Muscle of back (tissue), 11 donors: ENCODE data around the gene ENTPD1. TPM values are rescaled to one million over a fixed set of nuclear protein-coding genes. Genes with fewer than 3 reads are reported as not detected.

Experiments used
- DNase-seq, 3 donors: peaks; one replicate each; pipeline versions ENCODE4 v3.0.0 to v3.0.0-alpha.2; 2013
- polyA plus RNA-seq, 10 donors: library from polyadenylated mRNA; unstranded; fragments of 120-200 nt; gene quantifications; one replicate each; pipeline ENCODE4 v1.2.1, GENCODE V29; 2013; ENCODE audit not compliant: insufficient read length in 10 of 10

The ENTPD1 gene
- polyA plus RNA-seq, 10 donors, result 11.8 to 16.8 (median 14.0) TPM

DNA sequence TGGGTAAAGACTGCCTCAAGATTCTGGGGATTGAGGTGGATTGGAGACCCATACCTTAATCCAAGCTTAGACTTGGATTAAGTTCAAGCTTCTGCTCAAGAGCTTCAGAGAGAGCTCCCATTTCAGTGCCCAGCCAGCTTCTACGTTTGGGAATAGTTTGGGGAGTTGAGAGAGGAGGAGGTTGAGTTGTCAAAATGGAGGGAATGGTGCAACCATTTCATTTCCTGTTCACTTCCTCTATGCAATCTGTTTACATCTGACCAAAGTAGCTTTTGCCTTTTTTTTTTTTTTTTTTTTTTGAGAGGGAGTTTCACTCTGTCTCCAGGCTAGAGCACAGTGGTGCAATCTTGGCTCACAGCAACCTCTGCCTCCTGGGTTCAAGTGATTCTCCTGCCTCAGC lies 65.8 kb downstream of the ENTPD1 start:
- DNase-seq, result no peak

DNA sequence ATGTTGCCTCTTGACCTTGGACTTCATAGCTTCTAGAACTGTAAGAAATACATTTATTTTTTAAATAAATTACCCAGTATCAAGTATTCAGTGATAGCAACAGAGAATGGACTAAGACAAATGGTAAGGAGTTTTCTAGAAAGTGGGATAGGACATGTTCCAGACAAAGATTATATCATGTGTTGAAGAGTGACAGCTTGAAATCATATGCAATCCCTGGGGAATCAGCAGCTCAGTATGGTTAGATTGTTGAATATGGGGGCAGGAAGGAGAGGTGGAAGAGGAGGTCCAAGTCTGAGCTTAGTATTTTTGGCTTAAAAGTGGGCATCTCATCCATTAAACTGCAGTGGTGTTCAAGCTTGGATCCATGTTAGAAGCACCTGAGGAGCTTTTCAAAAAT lies 74.1 kb downstream of the ENTPD1 start:
- DNase-seq, result no peak

DNA sequence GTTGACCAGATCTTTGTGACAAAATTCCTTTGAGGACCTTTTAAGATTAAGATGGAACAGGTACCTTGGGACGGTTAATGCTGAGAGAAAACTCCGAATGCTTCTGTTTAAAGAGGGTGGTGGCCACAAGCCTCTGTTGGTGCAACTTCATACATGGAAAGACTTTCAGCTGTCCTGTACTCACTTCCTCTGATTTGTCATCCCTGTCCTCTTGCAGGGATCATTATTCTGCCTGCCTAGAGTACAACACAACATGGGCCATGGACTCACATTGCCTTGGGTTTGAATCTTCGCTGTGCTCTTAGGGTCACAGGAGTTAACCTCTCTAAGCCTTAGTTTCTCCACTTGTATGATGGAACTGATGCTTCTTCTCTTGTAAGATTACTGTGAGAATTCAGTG lies 75.1 kb downstream of the ENTPD1 start:
- no peak for DNase-seq

DNA sequence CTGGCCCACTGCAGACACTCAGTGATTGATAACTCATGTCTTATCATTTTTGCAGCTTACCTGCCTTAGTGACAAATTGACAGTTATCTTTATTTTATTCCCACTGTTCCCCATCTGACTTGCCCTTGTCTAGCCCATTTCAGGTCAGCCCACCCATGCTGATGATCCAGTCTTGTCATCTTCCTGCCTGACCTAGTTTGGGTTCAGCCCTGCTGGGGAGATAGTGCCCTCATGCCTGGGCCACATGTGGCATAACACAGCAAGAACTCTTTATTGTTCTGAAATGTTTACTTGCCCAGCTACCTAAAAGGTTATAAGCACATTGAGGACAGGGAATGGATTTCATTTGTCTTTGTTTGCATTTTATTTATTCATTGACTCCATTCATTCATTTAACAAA lies 75.6 kb downstream of the ENTPD1 start:
- DNase-seq, result no peak

DNA sequence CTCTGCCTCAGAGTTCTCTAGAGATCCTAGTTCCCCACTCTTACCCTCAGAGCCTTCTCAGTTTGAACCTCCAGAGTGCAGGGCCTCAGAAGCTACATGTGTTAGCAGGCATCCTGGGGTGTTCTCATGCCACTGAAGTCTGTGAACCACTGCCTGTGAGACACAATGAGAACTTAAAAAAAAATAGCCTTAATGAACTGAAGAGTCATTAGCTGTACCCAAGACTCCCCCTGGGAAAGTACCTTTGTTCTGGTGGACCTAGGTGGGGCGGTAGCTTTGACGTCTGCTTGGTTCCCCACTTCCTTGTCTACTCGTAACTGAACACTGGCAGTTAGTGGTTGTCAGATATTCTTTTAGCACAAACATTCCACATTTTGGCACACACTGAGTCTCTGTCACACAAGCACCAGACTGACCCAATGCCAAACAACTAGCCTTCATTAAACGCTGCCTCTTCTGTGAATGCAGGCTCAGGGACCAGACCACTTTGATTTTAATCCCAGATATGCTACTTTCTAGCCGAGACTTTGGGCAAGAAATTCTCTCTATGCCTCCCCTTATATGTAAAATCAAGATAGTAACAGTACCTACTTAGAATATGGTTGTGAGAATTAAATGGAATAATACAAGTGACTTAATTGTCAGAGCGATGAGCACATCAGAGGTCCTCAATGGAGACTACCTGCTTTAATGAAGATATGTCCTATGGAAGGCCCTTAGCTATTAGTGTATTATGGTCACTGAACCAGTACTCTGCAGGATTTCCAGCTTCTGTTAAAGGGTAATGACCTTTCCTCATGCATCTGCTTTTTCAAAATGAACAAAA lies 76.5 kb downstream of the ENTPD1 start:
- DNase-seq, result no peak

DNA sequence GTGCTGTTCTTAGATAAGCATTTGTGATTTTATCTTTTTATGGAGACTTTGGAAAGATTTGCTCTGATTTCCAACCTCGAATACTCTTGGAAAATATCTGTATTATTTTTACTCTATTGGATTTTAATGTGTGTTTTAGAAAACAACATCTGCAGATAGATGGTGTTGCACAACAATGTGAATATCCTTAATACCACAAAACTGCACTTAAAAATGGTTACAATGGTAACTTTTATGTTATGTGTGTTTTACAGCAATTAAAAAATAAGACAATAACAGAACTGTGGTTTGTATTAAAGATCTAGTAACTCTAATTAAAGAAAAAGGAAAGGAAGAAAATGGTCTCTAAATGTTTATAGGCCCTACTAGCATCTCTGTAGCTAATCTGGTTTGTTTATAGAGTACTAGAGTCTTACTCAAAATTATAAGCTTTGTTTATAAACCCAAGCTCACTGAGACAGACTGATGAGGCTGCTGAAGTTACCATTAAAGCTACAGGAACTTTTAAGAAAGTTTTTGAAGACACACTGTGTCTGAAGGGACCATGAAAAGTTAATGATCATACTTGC lies 77.2 kb downstream of the ENTPD1 start:
- DNase-seq, result no peak

DNA sequence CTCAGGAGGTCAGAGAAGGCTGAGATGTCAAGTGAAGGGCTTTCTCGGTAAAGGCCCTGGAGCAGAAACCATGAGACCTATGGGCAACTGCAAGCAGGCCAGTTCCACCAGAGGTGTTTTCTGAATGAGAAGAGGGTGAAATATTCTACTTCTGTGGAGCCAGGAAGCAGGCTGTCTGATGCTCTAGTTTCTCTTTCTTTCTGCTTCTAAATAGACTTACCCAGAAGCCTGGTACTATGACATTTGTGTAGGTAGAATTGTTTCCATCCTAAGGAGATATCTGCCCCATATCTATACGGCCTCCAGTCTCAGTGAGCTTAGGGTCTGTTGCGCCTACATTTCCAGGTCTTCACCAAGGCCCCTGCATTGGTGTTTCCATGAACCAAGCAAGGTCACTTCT lies 78.4 kb downstream of the ENTPD1 start:
- DNase-seq, result no peak

DNA sequence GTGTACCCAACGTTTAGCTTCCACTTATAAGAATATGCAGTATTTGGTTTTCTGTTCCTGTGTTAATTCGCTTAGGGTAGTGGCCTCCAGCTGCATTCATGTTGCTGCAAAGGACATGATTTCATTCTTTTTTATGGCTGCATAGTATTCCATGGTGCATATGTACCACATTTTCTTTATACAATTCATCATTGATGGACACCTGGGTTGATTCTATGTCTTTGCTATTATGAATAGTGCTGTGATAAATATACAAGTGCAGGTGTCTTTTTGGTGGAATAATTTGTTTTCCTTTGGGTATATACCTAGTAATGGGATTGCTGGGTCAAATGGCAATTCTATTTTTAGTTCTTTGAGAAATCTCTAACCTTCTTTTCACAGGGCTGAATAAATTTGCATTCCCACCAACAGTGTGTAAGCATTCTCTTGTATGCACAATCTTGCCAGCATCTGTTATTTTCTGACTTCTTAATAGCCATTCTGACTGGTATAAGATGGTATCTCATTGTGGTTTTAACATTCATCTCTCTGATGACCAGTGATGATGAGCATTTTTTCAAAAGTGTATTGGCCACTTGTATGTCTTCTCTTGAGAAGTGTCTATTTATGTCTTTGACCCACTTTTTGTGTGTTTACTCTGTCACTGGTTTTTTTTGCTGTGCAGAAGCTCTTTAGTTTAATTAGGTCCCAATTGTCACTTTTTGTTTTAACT lies 79.3 kb downstream of the ENTPD1 start:
- no peak for DNase-seq

DNA sequence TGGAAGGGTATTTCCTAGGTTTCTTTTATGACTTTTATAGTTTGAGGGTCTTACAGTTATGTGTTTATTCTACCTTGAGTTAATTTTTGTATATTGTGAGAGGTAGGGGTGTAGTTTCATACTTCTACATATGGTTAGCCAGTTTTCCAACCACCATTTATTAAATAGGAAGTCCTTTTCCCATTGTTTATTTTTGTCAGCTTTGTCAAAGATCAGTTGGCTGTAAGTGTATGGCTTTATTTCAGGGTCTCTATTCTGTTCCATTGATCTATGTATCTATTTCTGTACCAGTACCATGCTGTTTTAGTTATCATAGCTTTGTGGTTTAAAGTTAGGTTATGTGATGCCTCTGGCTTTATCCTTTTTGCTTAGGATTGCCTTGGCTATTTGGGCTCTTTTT lies 79.9 kb downstream of the ENTPD1 start:
- no peak for DNase-seq

DNA sequence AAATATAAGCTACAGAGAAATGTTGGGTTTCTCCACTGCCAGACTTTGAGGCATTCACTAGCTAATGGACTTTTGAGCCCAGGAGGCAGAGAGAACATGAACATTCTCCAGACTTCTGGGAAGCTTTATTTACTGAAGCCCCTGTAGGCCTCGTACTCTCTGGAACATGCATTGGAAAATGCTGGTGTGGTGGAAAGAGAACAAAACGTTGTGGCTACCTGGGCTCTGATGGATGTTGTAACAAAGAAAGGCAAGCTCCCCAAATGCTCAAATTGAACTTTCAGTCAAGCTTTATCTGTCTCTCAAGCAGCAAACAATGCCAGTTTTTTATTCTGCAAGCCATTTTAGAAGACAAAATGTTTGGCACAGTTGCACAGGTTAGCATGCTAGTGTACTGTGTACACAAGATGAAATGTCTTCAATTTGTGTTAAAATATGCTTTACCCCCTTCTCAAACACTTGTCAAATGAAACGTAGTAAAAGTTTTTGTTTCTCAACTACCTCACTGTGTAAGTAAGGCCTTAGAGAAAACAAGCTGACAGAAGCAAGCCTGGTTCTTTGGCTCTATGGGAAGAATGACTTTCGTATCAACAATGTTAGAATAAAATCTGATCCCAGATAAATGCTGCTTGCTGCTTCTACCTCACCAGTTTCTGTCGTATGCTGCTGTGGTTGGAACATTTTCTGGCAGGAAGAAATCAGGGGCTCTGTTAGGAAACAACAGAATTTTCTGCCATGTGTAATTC lies 80.8 kb downstream of the ENTPD1 start:
- no peak for DNase-seq

DNA sequence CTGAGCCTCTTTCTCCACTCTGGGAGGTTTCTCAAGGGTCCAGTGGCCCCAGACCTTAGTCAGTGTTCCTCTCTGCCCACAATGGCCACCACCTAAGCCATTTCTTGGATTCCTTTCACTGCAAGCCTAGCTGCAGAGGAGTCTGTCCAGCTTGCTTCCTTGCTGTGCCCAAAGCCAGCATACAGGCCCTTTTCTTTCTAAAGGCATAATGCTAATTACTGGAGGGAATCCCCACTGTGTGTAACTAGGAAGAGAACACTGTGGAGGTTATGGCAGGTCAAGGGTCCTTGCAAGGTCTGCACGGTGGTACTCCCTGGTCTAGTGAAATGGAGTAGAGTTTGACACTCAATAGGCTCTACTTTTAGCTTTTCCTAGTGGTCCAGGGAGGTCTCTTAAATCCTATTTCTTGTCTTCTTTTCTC lies 81.4 kb downstream of the ENTPD1 start:
- DNase-seq, result no peak

DNA sequence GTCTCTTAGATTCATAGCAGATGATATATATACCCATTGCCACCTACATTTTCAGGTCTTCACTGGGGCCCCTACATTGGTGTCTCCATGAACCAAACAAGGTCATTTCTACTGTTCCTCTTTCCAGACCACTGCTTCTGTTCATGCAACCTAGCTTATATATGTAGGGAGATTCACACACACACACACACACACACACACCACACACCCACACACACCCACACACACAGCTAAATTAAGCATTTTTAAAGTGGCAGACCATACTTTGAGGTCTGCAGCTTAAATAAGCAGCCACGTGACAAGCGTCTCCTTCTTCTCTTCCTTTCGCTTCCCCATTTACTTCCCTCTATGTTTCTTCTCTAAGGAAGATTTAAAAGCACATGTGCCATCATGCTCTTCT lies 81.8 kb downstream of the ENTPD1 start:
- DNase-seq, result no peak

DNA sequence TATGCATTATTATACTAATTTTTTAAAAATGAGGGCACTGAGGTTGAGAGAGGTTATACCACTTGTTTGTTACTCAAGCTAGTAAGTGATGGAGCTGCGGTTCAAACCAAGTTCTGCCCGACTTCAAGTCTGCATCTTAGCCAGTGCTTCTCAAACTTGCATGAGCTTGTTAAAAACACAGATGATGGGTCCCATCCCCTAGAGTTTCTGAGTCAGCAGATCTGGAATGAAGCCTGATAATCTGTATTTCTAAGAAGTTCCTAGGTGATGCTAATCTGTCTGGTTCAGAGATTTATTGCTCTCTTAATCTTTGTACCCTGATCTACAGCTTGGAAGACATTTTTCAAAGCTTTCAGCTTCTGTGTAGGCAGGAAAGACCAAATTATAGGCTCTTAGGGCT lies 84.2 kb downstream of the ENTPD1 start:
- no peak for DNase-seq

DNA sequence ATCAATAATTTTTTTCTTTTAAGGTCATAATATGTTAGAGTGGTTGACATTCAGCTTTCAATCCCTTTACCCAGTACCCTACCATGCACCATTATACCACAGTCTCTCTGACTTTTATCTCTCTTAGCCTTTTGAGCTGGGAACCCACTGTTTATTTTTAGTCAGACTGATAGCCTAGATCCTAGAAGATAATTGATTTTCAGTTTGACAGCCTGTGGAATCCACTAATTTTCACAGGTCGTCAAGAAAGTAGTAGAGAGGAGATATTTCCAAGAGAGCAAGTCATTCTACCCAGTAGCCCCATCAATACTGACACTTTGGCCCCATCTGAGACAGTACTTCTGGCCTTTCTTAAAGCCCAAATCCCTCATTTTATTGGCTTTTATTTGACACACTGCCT lies 84.7 kb downstream of the ENTPD1 start:
- no peak for DNase-seq

DNA sequence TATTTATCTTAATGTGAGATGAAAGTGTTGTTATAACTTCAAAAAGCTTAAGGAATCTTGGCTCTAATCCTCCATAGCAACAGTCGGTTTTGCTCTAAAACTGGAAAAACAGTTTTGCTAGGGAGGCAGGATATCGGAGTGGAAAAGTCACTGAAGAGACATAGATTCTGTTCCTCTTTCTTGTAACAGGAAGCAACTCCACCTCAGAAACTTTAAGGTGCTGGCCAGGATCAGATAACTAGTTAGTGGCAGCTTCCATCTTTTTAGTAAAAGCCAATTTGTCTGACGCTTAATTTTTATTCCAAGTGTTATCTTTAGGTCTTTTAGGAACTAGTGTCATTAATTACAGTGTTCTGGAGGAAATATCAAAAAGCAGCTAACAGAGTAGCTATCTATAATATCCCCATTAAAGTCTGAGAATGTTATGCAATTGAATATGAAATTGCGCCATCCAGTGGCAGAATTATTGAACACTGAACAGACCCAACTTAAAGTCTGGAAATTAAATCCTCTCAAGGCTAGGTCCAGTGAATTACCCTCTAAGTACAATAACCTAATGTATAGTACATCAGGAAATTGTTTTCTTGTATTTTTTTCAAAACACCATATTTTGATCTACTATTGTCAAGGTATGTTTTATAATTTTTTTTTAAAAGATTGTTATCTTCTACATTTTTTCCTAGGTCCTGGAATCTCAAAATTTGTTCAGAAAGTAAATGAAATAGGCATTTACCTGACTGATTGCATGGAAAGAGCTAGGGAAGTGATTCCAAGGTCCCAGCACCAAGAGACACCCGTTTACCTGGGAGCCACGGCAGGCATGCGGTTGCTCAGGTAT lies 85.9 kb downstream of the ENTPD1 start:
- DNase-seq, result peak; percentile 22 to 71 (median 53)

DNA sequence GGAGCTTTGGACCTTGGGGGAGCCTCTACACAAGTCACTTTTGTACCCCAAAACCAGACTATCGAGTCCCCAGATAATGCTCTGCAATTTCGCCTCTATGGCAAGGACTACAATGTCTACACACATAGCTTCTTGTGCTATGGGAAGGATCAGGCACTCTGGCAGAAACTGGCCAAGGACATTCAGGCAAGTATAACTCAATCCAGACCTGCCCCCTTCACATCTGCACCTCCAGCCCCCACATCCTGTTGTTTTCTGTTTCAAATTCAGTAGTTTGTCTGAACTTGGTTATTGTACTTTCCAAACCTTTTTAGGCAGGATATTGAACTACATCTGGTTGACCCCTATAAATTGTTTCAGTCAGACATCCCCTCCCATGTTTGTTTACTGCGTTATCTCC lies 89.4 kb downstream of the ENTPD1 start:
- DNase-seq, result no peak

DNA sequence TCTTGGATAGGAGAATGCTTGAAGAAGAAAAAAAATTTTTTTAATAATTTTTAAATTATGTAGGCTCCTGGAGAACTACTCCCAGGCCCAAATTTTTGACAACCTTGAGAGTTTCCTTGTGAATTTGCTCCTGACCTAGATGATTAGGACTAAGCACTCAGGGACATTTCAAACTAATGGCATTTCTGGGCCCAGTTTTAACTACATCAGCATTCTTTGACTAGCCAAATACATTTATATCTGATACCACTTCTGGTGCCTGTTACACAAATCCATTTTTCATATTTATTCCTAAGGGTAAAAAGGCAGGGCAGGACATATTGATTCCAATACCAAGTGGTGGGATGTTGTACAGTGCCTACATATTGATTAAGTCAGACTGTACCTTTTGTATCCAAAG lies 91.0 kb downstream of the ENTPD1 start:
- DNase-seq, result no peak

DNA sequence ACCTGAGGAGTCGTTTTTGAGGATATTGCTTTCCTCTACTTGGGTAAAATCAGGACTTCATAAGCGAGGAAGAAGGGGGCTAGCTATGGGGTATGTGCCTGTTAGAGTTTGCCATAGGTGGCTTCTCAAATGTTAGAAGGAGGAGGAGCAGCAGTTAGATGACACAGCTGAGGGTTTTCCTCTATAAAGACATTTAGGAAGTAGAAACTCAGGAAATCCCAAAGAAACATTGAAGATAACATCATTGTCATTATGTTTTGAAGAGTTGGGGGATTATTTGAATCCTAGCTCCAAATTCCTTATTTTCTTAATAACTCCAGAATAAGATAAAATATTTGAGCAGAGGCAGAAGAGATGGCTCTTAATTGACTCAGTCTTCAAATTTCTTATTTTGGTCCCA lies 92.9 kb downstream of the ENTPD1 start:
- DNase-seq, result no peak

DNA sequence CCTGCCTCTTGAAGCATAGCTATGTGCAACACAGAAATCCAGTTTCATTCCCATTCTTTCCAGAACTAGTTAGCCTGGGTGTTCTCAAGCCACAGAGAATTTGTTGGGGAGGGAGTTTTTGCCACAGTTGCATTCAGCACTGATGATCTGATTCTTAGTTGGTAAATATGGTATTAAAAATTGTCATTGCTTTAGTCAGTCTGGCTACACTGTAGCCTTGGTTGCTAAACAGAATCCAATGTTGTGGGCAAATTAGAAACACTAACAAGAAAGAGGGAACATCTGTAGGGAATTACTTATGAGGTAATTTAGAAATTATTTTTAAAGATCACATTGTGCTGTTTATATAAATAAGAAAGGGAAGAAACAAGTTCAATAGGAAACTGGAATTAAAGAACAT lies 94.8 kb downstream of the ENTPD1 start:
- DNase-seq, result no peak

DNA sequence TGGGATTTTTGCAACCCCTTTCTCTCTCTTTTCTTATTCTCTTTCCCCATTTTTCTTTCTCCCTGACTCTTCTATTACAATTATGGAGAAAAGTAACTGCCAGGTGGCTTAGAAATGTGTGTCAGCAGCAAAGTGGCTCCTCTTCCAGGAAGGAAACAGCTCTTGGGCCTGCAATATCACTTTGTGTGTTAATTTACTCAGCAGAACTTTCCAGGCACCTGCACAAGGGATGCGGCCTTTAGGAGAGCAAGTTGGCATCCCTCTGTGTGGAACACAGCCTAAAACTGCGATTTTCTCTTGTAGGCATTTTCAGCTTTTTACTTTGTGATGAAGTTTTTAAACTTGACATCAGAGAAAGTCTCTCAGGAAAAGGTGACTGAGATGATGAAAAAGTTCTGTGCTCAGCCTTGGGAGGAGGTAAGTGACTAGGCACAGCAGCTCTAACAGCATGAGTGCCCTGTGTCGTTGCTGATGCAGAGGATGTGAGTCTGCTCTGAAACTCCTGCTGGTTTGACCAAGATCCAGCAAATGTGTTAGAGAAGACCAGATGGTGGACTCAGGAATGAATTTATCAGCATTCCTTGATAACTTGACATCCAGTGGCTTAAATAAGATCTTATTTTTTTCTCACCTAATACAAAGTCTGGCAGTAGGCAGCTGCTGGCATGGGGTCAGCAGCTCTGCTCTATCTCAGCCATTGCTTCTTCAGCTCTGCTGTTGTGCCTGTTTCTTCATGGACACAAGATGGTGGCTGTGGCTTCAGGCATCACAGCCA lies 104.4 kb downstream of the ENTPD1 start:
- DNase-seq, result no peak

DNA sequence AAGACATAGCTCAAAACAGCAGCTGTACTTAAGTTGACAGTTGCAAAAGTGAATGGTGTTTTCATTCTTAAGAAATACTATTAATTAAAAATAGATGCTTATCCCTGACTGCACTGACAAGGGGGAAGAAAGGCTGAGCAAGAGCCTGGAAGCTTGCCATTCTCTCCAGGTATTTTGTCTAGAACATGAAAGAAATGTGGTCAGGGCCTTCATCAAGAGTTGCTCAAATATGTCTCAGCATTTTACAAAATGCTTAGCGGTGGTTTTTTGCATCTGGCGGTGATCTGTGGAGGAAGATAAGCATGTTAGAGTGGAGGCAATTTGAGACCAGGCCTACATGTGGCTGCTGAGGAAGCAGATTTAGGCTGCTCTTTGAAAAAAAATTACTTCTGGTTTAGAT lies 105.4 kb downstream of the ENTPD1 start:
- no peak for DNase-seq
